ENCODE data around the gene AFF1. TPM values are rescaled to one million over a fixed set of nuclear protein-coding genes. Genes with fewer than 3 reads are reported as not detected.

The AFF1 gene
- total RNA-seq, 1 experiment from 2014 or later, result 37.7 TPM

DNA sequence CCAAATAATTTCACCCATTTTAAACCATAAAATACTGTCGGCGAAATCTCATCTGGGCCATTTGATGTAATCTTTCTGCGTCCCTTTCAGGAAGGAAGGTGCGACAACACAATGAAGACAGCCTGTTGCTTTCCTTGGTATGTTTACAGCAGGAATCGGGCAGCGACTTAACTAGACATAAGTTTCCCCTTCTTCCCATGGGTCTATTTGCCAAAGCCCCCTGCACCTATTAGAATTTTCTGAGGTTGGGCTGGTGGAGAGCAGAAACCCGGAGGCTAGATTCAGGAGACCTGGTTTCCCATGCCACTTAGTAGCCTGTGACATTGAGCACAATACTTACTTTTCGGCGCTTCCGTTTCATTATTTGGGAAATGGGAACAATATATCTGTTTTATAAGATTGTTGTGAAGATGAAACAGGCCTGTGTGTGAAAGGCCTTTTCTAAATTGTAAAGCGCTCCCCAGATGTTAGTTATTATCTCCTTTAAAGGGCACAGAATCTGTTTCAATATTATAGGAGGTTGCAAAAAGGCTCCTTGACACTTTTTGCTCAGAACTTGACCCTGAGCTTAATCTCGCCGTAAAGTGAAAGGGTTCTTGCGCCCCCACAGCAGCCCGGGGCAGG, 552 bp upstream of the AFF1 start:
- TSS peak; percentile 60 for BruUV-seq (replicated peaks)
- intact Hi-C loops (cut with micrococcal nuclease; ENCODE audit: unreplicated experiment), result no loop called here
- CTCF ChIA-PET, result interaction anchor here (0.7 to 3.1 kb wide), 4 partner anchors 72 to 566 kb away, joined by 3 to 13 read pairs (median 4); no protein-coding TSS in a partner anchor
- Mint-ChIP-seq H3K27me3 (ENCODE audit: unreplicated experiment) (no peaks in the 10 kb centered on the region), H3K27ac (ENCODE audit: unreplicated experiment) (peak overlapping the region; percentile 80), H3K4me3 (ENCODE audit: low read depth, unreplicated experiment) (peak overlapping the region; percentile 91), H3K4me1 (ENCODE audit: low read depth, unreplicated experiment) (peaks cover 18% of the 10 kb centered on the region), H3K9me3 (ENCODE audit: low read depth, unreplicated experiment) (no peaks in the 10 kb centered on the region), H3K36me3 (ENCODE audit: insufficient read depth, unreplicated experiment) (peaks cover 25% of the 10 kb centered on the region)
- TF ChIP-seq, protein P1, sequence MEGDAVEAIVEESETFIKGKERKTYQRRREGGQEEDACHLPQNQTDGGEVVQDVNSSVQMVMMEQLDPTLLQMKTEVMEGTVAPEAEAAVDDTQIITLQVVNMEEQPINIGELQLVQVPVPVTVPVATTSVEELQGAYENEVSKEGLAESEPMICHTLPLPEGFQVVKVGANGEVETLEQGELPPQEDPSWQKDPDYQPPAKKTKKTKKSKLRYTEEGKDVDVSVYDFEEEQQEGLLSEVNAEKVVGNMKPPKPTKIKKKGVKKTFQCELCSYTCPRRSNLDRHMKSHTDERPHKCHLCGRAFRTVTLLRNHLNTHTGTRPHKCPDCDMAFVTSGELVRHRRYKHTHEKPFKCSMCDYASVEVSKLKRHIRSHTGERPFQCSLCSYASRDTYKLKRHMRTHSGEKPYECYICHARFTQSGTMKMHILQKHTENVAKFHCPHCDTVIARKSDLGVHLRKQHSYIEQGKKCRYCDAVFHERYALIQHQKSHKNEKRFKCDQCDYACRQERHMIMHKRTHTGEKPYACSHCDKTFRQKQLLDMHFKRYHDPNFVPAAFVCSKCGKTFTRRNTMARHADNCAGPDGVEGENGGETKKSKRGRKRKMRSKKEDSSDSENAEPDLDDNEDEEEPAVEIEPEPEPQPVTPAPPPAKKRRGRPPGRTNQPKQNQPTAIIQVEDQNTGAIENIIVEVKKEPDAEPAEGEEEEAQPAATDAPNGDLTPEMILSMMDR (IDR thresholded peaks at IDR 0.05; ENCODE audit: unreplicated experiment), result no peak
- no peak for DNase-seq

DNA sequence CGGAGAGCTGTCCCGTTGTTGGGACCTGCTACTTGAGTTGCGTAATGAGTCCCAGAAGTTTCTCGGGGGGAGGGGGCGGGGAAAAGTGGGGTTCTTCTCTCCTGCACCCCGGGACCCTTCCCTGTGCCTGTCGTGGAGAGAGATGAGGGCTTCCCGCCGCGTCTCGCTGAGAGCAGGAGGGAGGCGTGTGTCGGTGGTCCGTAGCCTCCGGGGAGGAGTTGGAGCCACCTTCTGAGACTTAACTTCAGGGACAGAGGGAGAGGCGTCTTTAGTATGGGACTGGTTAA, 698 bp downstream of the AFF1 start:
- no peaks in the 10 kb centered on the region for H3K9me3 Mint-ChIP-seq (ENCODE audit: low read depth, unreplicated experiment)
- H3K4me1 Mint-ChIP-seq (ENCODE audit: low read depth, unreplicated experiment), result peaks cover 18% of the 10 kb centered on the region
- TF ChIP-seq, protein P1 (IDR thresholded peaks at IDR 0.05; ENCODE audit: unreplicated experiment), result no peak
- H3K4me3 Mint-ChIP-seq (ENCODE audit: low read depth, unreplicated experiment), result peak overlapping the region; percentile 91
- intact Hi-C loops (cut with micrococcal nuclease; ENCODE audit: unreplicated experiment), result loop anchor here (5.0 kb wide), 2 partner anchors 72 to 157 kb away; no protein-coding TSS in a partner anchor
- H3K27ac Mint-ChIP-seq (ENCODE audit: unreplicated experiment), result peak overlapping the region; percentile 96
- H3K36me3 Mint-ChIP-seq (ENCODE audit: insufficient read depth, unreplicated experiment), result peaks cover 25% of the 10 kb centered on the region
- no peaks in the 10 kb centered on the region for H3K27me3 Mint-ChIP-seq (ENCODE audit: unreplicated experiment)
- DNase-seq, result no peak
- BruUV-seq (replicated peaks), result TSS peak; percentile 53
- CTCF ChIA-PET, result interaction anchor here (0.9 to 3.1 kb wide), 4 partner anchors 13 to 158 kb away, joined by 3 to 13 read pairs (median 9); no protein-coding TSS in a partner anchor

DNA sequence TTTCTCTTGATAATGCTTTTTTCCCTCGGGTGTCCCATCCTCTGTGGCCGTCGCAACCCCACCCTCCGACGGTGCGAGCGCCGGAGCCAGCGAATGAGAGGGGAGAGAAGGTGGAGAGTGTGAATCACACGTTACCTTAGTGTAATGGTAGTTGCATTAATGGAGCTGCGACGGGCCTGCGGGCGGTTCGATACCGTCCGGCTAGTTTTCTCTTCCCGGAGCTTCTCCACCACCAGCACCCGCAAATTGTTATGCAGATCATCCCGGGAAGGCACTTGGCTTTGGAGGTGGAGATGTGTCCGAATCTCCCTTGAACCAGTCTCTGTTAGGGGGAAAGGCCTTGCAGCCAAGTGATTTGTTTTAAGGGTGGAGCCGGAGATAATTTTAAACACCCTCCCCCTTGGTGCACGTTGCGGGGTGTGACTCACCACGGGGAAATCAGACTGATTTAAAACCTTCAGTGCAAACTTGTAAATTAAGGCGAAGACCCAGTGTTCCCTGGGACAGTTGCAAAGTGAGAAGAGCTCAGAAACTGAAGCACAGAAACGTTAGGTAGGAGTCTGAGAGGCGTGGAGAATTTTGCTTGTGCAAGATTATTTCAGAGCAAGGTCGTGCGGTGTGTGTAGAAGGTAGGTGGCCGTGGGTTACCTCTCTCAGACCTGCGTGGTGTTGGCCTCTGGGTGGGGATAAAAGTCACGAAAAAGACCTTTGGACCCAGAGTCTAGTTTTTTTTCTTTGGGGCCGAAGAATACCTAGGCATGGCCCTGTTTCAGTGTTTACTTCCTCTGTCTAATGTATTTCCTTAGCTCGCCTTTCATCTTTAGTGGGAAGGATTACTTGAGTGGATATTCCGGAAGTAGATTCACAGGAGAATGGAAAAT, 1.3 kb downstream of the AFF1 start:
- no peaks in the 10 kb centered on the region for H3K9me3 Mint-ChIP-seq (ENCODE audit: low read depth, unreplicated experiment)
- peak overlapping the region; percentile 91 for H3K4me3 Mint-ChIP-seq (ENCODE audit: low read depth, unreplicated experiment)
- TF ChIP-seq, protein P1 (IDR thresholded peaks at IDR 0.05; ENCODE audit: unreplicated experiment), result no peak
- H3K36me3 Mint-ChIP-seq (ENCODE audit: insufficient read depth, unreplicated experiment), result peaks cover 25% of the 10 kb centered on the region
- peaks cover 18% of the 10 kb centered on the region for H3K4me1 Mint-ChIP-seq (ENCODE audit: low read depth, unreplicated experiment)
- DNase-seq, result peak; percentile 57
- TSS peak; percentile 71 for BruUV-seq (replicated peaks)
- intact Hi-C loops (cut with micrococcal nuclease; ENCODE audit: unreplicated experiment), result loop anchor here (5.0 kb wide), 2 partner anchors 71 to 156 kb away; no protein-coding TSS in a partner anchor
- CTCF ChIA-PET, result interaction anchor here (0.5 to 3.1 kb wide), 6 partner anchors 13 to 214 kb away, joined by 3 to 13 read pairs (median 6); no protein-coding TSS in a partner anchor
- H3K27me3 Mint-ChIP-seq (ENCODE audit: unreplicated experiment), result no peaks in the 10 kb centered on the region
- peak overlapping the region; percentile 96 for H3K27ac Mint-ChIP-seq (ENCODE audit: unreplicated experiment)

DNA sequence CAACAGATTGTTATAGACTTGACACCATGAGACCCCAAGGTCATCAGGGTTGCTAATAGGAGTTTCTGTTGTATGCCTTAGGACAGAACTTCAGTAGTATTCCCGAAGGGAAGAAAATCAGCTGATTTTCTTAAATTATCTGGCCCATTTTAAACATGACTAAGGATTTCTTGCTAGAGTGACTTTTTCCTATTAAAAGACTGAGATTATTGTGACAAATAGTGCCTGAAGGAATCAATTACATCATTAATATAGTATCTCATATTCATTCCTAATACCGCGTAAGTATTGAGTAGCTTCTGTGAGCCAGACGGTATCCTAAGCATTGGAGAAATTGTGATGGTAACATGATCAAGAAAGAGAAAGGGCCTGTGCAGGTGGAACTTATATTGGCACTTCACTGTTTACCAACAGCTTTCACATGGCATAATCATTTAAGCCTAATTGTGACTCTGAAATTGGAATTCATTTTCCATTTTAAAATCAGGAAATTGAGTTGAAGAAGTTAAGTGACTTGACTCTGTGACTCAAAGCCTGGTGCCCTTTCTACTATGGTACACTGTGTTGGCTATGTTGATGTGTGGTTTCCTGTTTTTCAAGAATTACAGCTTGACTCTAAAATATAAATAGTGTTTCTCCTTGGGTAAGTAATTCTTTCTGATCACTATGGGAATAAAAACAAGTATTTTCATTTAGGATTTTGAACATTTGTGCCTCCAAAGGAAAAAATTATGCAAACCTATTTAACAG, 4.1 kb downstream of the AFF1 start:
- intact Hi-C loops (cut with micrococcal nuclease; ENCODE audit: unreplicated experiment), result loop anchor here (2.0 to 5.0 kb wide), 3 partner anchors 34 to 153 kb away; no protein-coding TSS in a partner anchor

More for the DNA sequence above, 4.1 kb downstream of the AFF1 start:
- peaks cover 21% of the 10 kb centered on the region for H3K4me1 Mint-ChIP-seq (ENCODE audit: low read depth, unreplicated experiment)
- TF ChIP-seq, protein P1 (IDR thresholded peaks at IDR 0.05; ENCODE audit: unreplicated experiment), result no peak
- no peaks in the 10 kb centered on the region for H3K27me3 Mint-ChIP-seq (ENCODE audit: unreplicated experiment)
- DNase-seq, result no peak
- H3K27ac Mint-ChIP-seq (ENCODE audit: unreplicated experiment), result no peak overlapping the region
- H3K4me3 Mint-ChIP-seq (ENCODE audit: low read depth, unreplicated experiment), result no peak overlapping the region
- H3K36me3 Mint-ChIP-seq (ENCODE audit: insufficient read depth, unreplicated experiment), result peaks cover 25% of the 10 kb centered on the region
- no TSS peak for BruUV-seq (replicated peaks)
- CTCF ChIA-PET, result interaction anchor here (0.5 to 0.7 kb wide), 2 partner anchors 36 to 246 kb away, joined by 3 to 4 read pairs; no protein-coding TSS in a partner anchor
- H3K9me3 Mint-ChIP-seq (ENCODE audit: low read depth, unreplicated experiment), result no peaks in the 10 kb centered on the region
